HepG2 (cell line): ENCODE measurements around the gene EMILIN1. TPM values are rescaled to one million over a fixed set of nuclear protein-coding genes. Genes with fewer than 3 reads are reported as not detected.

Experiments
- ARID5B ChIP-seq: IDR thresholded peaks from 2 replicates; pipeline ENCODE4 v1.4.0; 2020; ENCODE audit warnings: mild to moderate bottlenecking, missing genetic modification reagents
- GLI4 ChIP-seq: sonication (generic); formaldehyde crosslinking; IDR thresholded peaks from 2 replicates; pipeline ENCODE4 v1.5.1; 2020; ENCODE audit warnings: missing genetic modification reagents, mild to moderate bottlenecking, moderate library complexity, borderline replicate concordance
- GTF2F1 ChIP-seq: fragments of 150-350 bp; IDR thresholded peaks from 2 replicates; pipeline ENCODE4 v1.6.1; 2014; ENCODE audit warnings: low read length
- HNRNPH1 ChIP-seq: fragments of 200-400 bp; formaldehyde crosslinking; optimal IDR thresholded peaks from 2 replicates; pipeline ENCODE3; 2017; ENCODE audit warnings: mild to moderate bottlenecking, low read depth, low read length
- MAZ ChIP-seq, 2 experiments: sonication (generic) in 1 of 2; formaldehyde crosslinking in 1 of 2; IDR thresholded peaks; 2 replicates each; pipeline versions ENCODE4 v1.5.0 to v1.6.1; 2012 to 2020; ENCODE audit warnings: low read depth in 2 of 2, mild to moderate bottlenecking in 2 of 2, borderline replicate concordance in 1 of 2, improper control_type of control experiment in 1 of 2, low read length in 1 of 2, missing genetic modification reagents in 1 of 2, moderate library complexity in 1 of 2
- NBN ChIP-seq: fragments of 450-650 bp; conservative IDR thresholded peaks from 2 replicates; pipeline ENCODE4 v1.6.1; 2017
- NCOA5 ChIP-seq: sonication (generic); formaldehyde crosslinking; IDR thresholded peaks from 2 replicates; pipeline ENCODE4 v1.4.0; 2020; ENCODE audit warnings: missing genetic modification reagents
- NFE2L1 ChIP-seq: sonication (generic); formaldehyde crosslinking; IDR thresholded peaks from 2 replicates; pipeline ENCODE4 v1.4.0; 2020; ENCODE audit warnings: missing genetic modification reagents, mild to moderate bottlenecking, borderline replicate concordance
- NFYC ChIP-seq: IDR thresholded peaks from 2 replicates; pipeline ENCODE4 v1.6.1; 2016; ENCODE audit warnings: missing genetic modification reagents, missing compliant biosample characterization
- PPARG ChIP-seq: conservative IDR thresholded peaks from 2 replicates; pipeline ENCODE4 v1.6.1; 2016; ENCODE audit warnings: missing biosample characterization, missing genetic modification reagents
- RBM22 ChIP-seq: fragments of 200-400 bp; formaldehyde crosslinking; optimal IDR thresholded peaks from 2 replicates; pipeline ENCODE3; 2017; ENCODE audit warnings: mild to moderate bottlenecking, low read length, moderate library complexity
- SKI ChIP-seq: fragments of 450-650 bp; IDR thresholded peaks from one replicate; pipeline ENCODE4 v1.6.1; 2018; ENCODE audit warnings: mild to moderate bottlenecking; ENCODE audit not compliant: partially characterized antibody
- ZBTB4 ChIP-seq: sonication (generic); formaldehyde crosslinking; IDR thresholded peaks from 2 replicates; pipeline ENCODE4 v1.4.0; 2020; ENCODE audit warnings: missing genetic modification reagents, mild to moderate bottlenecking, borderline replicate concordance
- ZNF142 ChIP-seq: sonication (generic); formaldehyde crosslinking; IDR thresholded peaks from 2 replicates; pipeline ENCODE4 v1.4.0; 2020; ENCODE audit warnings: missing genetic modification reagents
- ZNF576 ChIP-seq: sonication (generic); formaldehyde crosslinking; IDR thresholded peaks from 2 replicates; pipeline ENCODE4 v1.4.0; 2020; ENCODE audit warnings: mild to moderate bottlenecking, missing genetic modification reagents
- polyA plus RNA-seq, 8 experiments: library from polyadenylated mRNA; depleted of rRNA in 3 of 8; stranded (reverse) in 7 of 8; unstranded in 1 of 8; fragments of >200 nt; fragmentation: Illumina TruSeq in 4 of 8; extraction: Trizol in 4 of 8; gene quantifications; 2 replicates each; pipeline versions ENCODE4 v1.2.1 to v1.2.3, GENCODE V29; 2011 to 2016; ENCODE audit warnings: low read depth in 4 of 8, missing spikeins in 1 of 8, mixed read lengths in 1 of 8; ENCODE audit not compliant: insufficient read depth in 1 of 8
- total RNA-seq, 5 experiments: library from RNA; depleted of rRNA; stranded (reverse); fragments of >200 nt; fragmentation: Illumina TruSeq; extraction: Trizol; gene quantifications; 2 replicates each; pipeline ENCODE4 v1.2.3, GENCODE V29; 2016; ENCODE audit warnings: low read depth in 1 of 5

Gene EMILIN1
- total and polyA plus RNA-seq, 2 of the 13 experiments (the other 11 are each of a cell fraction or from before 2014, with no cell fraction given), result 8.1 to 9.7 TPM

GRCh38 chr2:27134781-27135477 lies 56.5 kb downstream of the EMILIN1 start (continued):
- TF ChIP-seq NFE2L1, result no peak
- no peak for TF ChIP-seq ZBTB4
- no peak for TF ChIP-seq NFYC
- TF ChIP-seq PPARG, result no peak
- TF ChIP-seq ARID5B (CRISPR knock-in tag), result no peak; the same call in 1 of the 2 replicates
- TF ChIP-seq RBM22, result no peak
- no peak for TF ChIP-seq MAZ (IDR thresholded peaks at IDR 0.05; ENCODE audit: borderline replicate concordance, low read depth, low read length)
- TF ChIP-seq MAZ (CRISPR knock-in tag; IDR thresholded peaks at IDR 0.05; ENCODE audit: low read depth), result no peak
- no peak for TF ChIP-seq SKI
- no peak for TF ChIP-seq ZNF142
- TF ChIP-seq NCOA5, result no peak
- no peak for TF ChIP-seq ZNF576 (CRISPR knock-in tag)
- TF ChIP-seq HNRNPH1, result no peak
- TF ChIP-seq GTF2F1, result no peak
- TF ChIP-seq GLI4 (CRISPR knock-in tag), result no peak
- no peak for TF ChIP-seq NBN
